DOHH2 (cell line): ENCODE data around the gene GRB2.

Experiments used
- H3F3A ChIP-seq: fragments of 200-600 bp; sonication (generic), shearing (Covaris generic); 2 replicates; pipeline ENCODE4 v1.6.0; 2016; ENCODE audit warnings: antibody characterized with exemption, mild to moderate bottlenecking; ENCODE audit not compliant: control insufficient read depth, insufficient read depth
- H3K27ac ChIP-seq: fragments of 200-600 bp; sonication (generic); 2 replicates; pipeline ENCODE4 v1.5.1; 2014; ENCODE audit warnings: low read depth, mild to moderate bottlenecking, low read length, moderate library complexity
- H3K27me3 ChIP-seq: fragments of 200-600 bp; sonication (generic); 2 replicates; pipeline ENCODE4 v1.6.1; 2014; ENCODE audit warnings: mild to moderate bottlenecking, low read length, mixed read lengths; ENCODE audit not compliant: control insufficient read depth
- H3K36me3 ChIP-seq: fragments of 200-600 bp; sonication (generic); 2 replicates; pipeline ENCODE4 v1.6.1; 2014; ENCODE audit warnings: mild to moderate bottlenecking, low read length, moderate library complexity, mixed read lengths; ENCODE audit not compliant: control insufficient read depth
- H3K4me1 ChIP-seq: fragments of 200-600 bp; sonication (generic); 2 replicates; pipeline ENCODE4 v1.6.1; 2014; ENCODE audit warnings: mild to moderate bottlenecking, low read length, mixed read lengths; ENCODE audit not compliant: control insufficient read depth
- H3K4me2 ChIP-seq: fragments of 200-600 bp; sonication (generic); 2 replicates; pipeline ENCODE4 v1.6.0; 2014; ENCODE audit warnings: mild to moderate bottlenecking, low read length, moderate library complexity
- H3K4me3 ChIP-seq: fragments of 200-600 bp; sonication (generic); 2 replicates; pipeline ENCODE4 v1.5.1; 2014; ENCODE audit warnings: mild to moderate bottlenecking, low read length, mixed read lengths
- H3K79me2 ChIP-seq: fragments of 200-600 bp; sonication (generic); 2 replicates; pipeline ENCODE4 v1.6.1; 2014; ENCODE audit warnings: mild to moderate bottlenecking, low read length, mixed read lengths; ENCODE audit not compliant: control insufficient read depth
- H3K9me2 ChIP-seq: fragments of 200-600 bp; sonication (generic); replicated peaks from 2 replicates; pipeline ENCODE4 v1.6.1; 2014; ENCODE audit warnings: mild to moderate bottlenecking, low read length, mixed read lengths; ENCODE audit not compliant: control insufficient read depth
- H3K9me3 ChIP-seq: fragments of 200-600 bp; sonication (generic); 2 replicates; pipeline ENCODE4 v1.6.1; 2014; ENCODE audit warnings: antibody characterized with exemption, low read length, mixed read lengths; ENCODE audit not compliant: control insufficient read depth, insufficient read depth
- H4K20me1 ChIP-seq: fragments of 200-600 bp; sonication (generic); 2 replicates; pipeline ENCODE4 v1.6.0; 2014; ENCODE audit warnings: low read depth, mild to moderate bottlenecking, antibody characterized with exemption, low read length, moderate library complexity; ENCODE audit not compliant: control insufficient read depth, insufficient read depth
- CTCF ChIP-seq: fragments of 200-600 bp; sonication (generic); IDR thresholded peaks from one replicate; pipeline ENCODE4 v1.5.1; 2014; ENCODE audit warnings: antibody characterized with exemption, mild to moderate bottlenecking, low read depth, low read length; ENCODE audit not compliant: poor library complexity, severe bottlenecking
- EZH2phosphoT487 ChIP-seq: fragments of 200-600 bp; sonication (generic); IDR thresholded peaks from 2 replicates; pipeline ENCODE4 v1.6.1; 2017; ENCODE audit warnings: borderline replicate concordance, mild to moderate bottlenecking, antibody characterized with exemption, low read length, moderate library complexity, mixed read lengths

GRB2 gene

GRCh38 chr17:75273977-75274708 is 131.3 kb downstream of the GRB2 start:
- peaks cover 25% of the 10 kb centered on the region for H3K4me1 ChIP-seq
- H3K27me3 ChIP-seq = no peaks in the 10 kb centered on the region
- H3K4me2 ChIP-seq = no peak overlapping the region
- H4K20me1 ChIP-seq = no peaks in the 10 kb centered on the region
- H3K79me2 ChIP-seq = peaks cover 40% of the 10 kb centered on the region
- H3K9me3 ChIP-seq = no peaks in the 10 kb centered on the region
- H3K9me2 ChIP-seq = no peaks in the 10 kb centered on the region
- H3K27ac ChIP-seq = no peak overlapping the region
- H3F3A ChIP-seq = peaks cover 20% of the 10 kb centered on the region
- TF ChIP-seq EZH2phosphoT487 = no peak
- no peak for TF ChIP-seq CTCF
- no peak overlapping the region for H3K4me3 ChIP-seq
- H3K36me3 ChIP-seq = peaks cover 57% of the 10 kb centered on the region

- Histone ChIP-seq H3K4me2 (peak overlapping the region; percentile 66), H3F3A (peaks cover 20% of the 10 kb centered on the region), H3K27ac (peak overlapping the region; percentile 71), H3K9me2 (no peaks in the 10 kb centered on the region), H3K36me3 (peaks cover 50% of the 10 kb centered on the region), H3K4me3 (peak overlapping the region; percentile 96), H3K79me2 (peaks cover 40% of the 10 kb centered on the region), H4K20me1 (no peaks in the 10 kb centered on the region), H3K4me1 (peaks cover 31% of the 10 kb centered on the region), H3K27me3 (no peaks in the 10 kb centered on the region), H3K9me3 (no peaks in the 10 kb centered on the region)
- no peak for TF ChIP-seq CTCF
- no peak for TF ChIP-seq EZH2phosphoT487
Observed at GRCh38 chr17:75272848-75273184, 132.7 kb downstream of the GRB2 start.

- Histone ChIP-seq H3K79me2 (peaks cover 40% of the 10 kb centered on the region), H3K9me2 (no peaks in the 10 kb centered on the region), H4K20me1 (no peaks in the 10 kb centered on the region), H3K4me2 (peak overlapping the region; percentile 66), H3K9me3 (no peaks in the 10 kb centered on the region), H3K4me3 (peak overlapping the region; percentile 96), H3K36me3 (peaks cover 50% of the 10 kb centered on the region), H3F3A (peaks cover 20% of the 10 kb centered on the region), H3K27ac (peak overlapping the region; percentile 71), H3K4me1 (peaks cover 32% of the 10 kb centered on the region), H3K27me3 (no peaks in the 10 kb centered on the region)
- TF ChIP-seq EZH2phosphoT487 (no peak), CTCF (peak; percentile 34)
Observed at GRCh38 chr17:75271955-75272847, 133.3 kb downstream of the GRB2 start.
